GM12892 (cell line): ENCODE results near the gene TENM3. TPM values are rescaled to one million over a fixed set of nuclear protein-coding genes. Genes with fewer than 3 reads are reported as not detected.
"Not testable (repeated sequence)": the region's sequence is repeated elsewhere in the genome, so short reads cannot be mapped to it uniquely, and the experiment has no call there.

Experiments used
- DNase-seq: peaks from one replicate; pipeline ENCODE4 v3.0.0; 2011; ENCODE audit not compliant: insufficient read length
- FAIRE-seq: peaks from 2 replicates; lab custom pipeline; 2011; peaks lifted over from hg19 to GRCh38; lab: Jason Lieb, UNC
- POLR2A ChIP-seq: IDR thresholded peaks from 2 replicates; pipeline ENCODE4 v1.6.1; 2011; ENCODE audit warnings: low read depth, low read length, control low read depth
- POLR2AphosphoS5 ChIP-seq: IDR thresholded peaks from 2 replicates; pipeline ENCODE4 v1.6.1; 2011; ENCODE audit warnings: low read depth, low read length, control low read depth
- TAF1 ChIP-seq: IDR thresholded peaks from 2 replicates; pipeline ENCODE4 v1.6.1; 2011; ENCODE audit warnings: low read depth, mild to moderate bottlenecking, control low read depth, low read length, borderline replicate concordance
- polyA plus RNA-seq: library from polyadenylated mRNA; unstranded; fragments of >200 nt; gene quantifications from one replicate; pipeline ENCODE4 v1.2.1, GENCODE V29; 2012; ENCODE audit warnings: missing spikeins, inconsistent platforms; ENCODE audit not compliant: missing spikeins

The TENM3 gene
- 0.13 TPM for polyA plus RNA-seq

DNA sequence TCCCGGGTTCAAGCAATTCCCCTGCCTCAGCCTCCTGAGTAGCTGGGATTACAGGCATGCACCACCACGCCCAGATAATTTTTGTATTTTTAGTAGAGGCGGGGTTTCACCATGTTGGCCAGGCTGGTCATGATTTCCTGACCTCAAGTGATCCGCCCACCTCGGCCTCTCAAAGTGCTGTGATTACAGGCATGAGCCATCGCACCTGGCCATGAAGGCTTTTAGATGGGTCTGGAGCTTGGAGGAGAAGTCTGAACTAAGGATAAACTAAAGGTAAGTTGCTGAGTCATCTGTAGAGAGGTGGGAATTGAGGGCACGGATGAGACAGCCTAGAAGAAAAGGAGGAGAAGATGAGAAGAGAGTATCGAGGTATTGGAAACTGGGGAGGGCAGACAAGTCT lies at the start of gene TENM3:
Gene TENM3 (plus strand): TSS at position 199 of the 400 bp plus-strand sequence. CDS start 80,619 bp downstream, outside the sequence.
- FAIRE-seq, DNase-seq: not testable (repeated sequence)

DNA sequence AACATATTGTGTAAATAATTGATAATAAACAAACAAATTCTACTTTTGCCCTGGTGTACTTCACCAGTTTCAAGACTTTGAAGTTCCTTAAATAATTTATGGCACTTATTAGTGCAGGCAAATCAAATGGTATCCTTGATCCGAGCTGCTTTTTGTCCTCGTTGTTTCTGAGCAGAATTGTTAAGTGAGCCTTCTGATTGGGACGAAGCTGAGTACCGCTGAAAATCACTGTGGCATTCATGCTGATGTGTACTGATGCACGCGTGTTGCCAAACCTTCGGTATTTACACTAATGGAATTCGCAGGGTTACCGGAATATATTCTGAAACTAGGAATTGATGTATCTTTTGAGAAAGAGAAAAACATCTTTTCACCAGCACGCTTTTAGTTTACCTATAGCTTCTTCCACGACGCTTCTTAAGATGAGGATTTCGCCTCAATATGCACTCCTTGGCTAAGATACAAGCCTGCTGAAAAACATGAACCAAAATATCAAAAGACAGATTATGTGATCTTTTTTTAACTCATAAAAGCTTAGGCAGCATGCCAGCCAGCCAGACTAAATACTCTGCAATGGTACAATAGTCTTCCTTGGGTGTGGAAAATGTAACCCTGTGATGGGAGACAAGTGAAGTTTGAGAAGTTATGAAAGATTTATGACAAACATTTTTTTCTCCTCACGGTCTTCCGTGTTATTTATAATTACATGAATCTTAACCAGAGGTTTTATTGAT lies 48.9 kb upstream of the TENM3 start:
- no peak for DNase-seq
- FAIRE-seq: no peak
- TF ChIP-seq POLR2AphosphoS5 (no peak), POLR2A (no peak), TAF1 (no peak)

DNA sequence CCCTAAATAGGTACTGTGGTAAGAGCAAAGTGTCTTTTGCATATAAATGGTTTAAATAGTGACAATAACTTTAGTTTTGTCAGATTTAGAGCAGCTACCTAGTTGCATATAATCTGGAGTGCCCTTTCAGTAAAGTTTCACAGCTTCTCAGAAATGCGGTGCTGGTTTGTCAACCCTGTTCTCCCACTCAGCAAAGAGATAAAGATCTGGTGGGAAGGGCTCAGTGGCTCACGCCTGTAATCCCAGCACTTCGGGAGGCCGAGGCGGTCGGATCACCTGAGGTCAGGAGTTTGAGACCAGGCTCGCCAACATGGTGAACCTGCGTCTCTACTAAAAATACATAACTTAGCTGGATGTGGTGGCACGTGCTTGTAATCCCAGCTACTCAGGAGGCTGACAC lies 45.6 kb upstream of the TENM3 start:
- no peak for TF ChIP-seq POLR2AphosphoS5
- TF ChIP-seq TAF1: no peak
- TF ChIP-seq POLR2A: no peak
- FAIRE-seq (no peak), DNase-seq (no peak)

DNA sequence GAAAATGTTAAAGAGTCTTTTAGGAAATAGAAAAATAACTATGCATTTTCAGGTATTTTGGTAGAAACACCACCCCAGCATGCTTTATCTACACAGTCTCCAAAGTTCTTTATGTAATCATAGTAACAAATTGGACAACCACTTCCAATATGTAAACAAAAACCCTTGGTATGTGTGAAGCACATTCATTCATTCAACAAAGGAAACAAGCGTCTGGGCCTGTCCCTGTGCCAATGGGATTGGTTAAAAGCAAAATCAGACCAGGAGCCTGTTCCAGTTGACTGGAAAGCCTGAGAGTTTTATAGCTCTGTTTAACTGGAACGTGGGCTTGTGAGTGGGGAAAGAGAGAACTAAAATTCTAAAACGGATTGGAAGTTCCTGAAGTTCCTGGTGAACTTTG lies 41.3 kb upstream of the TENM3 start:
- DNase-seq: no peak
- TF ChIP-seq POLR2A (no peak), TAF1 (no peak), POLR2AphosphoS5 (no peak)
- no peak for FAIRE-seq

DNA sequence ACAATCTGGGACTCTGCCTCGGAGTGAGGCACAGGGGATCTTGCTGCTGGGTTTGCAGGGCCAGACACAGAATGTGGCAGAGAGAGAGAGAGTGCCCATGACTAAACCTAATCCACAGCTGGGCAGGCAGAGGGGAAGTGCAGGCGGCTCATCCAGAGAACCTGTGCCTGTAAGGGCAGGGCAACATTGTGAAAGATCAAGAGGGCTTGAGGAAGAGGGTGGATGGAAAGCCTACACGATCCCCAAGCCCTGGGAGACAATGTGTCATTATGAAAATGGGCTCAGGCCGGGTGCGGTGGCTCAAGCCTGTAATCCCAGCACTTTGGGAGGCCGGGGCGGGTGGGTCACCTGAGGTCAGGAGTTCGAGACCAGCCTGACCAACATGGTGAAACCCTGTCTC lies 40.6 kb upstream of the TENM3 start:
- no peak for TF ChIP-seq POLR2AphosphoS5
- TF ChIP-seq POLR2A: no peak
- TF ChIP-seq TAF1: no peak
- no peak for DNase-seq
- FAIRE-seq: no peak

DNA sequence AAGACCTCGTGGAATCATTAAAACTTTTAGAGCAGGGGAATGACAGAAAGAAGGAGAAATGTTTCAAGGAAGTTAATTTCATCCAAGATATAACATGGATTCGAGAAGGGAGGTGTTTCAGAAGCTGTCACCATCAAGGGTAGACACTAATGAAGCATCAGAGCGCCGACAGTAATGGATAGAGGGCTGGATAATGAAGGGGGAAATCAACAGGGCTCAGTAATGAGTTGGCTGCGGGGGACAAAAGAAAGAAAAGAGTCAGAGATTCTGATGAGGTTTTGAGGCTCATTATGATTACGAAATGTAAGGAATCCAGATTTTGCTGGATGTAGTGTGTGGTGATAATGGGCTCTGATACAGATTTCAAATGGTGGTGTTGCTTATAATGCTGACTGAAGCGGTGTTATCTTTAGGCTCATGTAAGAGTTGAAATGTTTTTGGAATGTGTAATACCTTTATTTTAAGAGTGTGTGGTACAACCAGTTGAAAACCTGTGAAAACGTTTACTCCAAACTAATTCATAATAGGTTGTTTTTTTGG lies 39.3 kb upstream of the TENM3 start:
- FAIRE-seq (no peak), DNase-seq (no peak)
- TF ChIP-seq POLR2AphosphoS5 (no peak), TAF1 (no peak), POLR2A (no peak)

DNA sequence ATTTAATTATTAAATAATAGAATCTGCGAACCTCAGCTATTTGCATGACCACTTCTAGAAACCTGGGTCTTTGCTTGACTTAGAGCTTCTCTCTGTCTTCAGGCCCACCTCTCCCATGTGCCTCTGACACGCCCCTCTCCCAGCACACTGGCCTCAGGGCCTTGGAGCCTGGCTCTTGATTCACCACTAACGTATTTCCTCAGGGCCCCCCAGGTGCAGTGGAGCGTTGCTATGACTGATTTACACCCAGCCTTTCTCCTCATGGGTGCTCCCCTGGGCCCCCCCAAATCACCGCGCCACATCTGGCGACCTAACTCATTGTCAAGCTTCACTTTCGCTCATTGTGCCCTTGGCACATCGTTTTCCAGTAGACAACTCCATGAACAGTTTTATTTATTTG lies 37.9 kb upstream of the TENM3 start:
- TF ChIP-seq TAF1 (no peak), POLR2A (no peak), POLR2AphosphoS5 (no peak)
- FAIRE-seq: no peak

DNA sequence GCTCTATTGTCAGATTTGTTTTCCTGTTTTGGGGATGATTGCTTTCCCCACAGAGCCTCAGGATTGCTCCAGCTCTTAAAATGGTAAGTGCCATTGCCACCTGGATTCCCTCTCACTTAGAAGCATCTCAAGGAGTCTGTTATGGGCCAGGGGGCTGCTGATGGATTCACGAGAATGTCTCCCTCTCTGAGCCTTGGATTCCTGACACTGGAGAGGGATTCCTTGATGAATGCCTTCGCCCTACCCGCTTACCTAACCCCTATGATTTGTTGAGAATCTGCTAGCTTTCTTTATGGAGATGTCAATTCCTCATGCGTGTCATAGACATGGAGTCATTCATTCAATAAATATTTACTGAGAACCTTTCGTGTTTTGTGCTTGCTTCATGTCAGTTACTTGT lies 36.9 kb upstream of the TENM3 start:
- TF ChIP-seq POLR2AphosphoS5: no peak
- TF ChIP-seq POLR2A: no peak
- TF ChIP-seq TAF1: no peak
- FAIRE-seq (no peak), DNase-seq (no peak)

More for the DNA sequence above, 37.9 kb upstream of the TENM3 start:
- no peak for DNase-seq

DNA sequence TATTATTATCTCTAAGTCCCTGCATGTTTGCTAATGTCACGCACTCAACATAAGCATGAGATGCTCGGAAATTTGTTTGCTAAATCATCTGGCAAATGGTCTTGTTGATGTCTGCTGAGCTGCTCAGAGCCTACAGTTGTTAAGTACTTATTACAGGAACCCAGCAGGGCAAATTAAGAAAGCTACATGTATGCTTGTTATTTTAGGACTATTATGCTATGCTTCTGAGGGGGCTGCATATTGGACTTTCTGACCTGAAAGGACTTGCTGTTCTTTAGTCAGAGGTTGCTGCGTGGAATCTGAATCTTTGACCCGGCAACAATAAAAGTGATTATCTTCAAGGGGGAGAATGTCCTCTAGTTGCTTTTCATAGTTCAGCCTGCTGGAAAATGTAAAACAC lies 36.3 kb upstream of the TENM3 start:
- TF ChIP-seq TAF1: no peak
- TF ChIP-seq POLR2AphosphoS5: no peak
- no peak for TF ChIP-seq POLR2A
- DNase-seq (no peak), FAIRE-seq (no peak)

DNA sequence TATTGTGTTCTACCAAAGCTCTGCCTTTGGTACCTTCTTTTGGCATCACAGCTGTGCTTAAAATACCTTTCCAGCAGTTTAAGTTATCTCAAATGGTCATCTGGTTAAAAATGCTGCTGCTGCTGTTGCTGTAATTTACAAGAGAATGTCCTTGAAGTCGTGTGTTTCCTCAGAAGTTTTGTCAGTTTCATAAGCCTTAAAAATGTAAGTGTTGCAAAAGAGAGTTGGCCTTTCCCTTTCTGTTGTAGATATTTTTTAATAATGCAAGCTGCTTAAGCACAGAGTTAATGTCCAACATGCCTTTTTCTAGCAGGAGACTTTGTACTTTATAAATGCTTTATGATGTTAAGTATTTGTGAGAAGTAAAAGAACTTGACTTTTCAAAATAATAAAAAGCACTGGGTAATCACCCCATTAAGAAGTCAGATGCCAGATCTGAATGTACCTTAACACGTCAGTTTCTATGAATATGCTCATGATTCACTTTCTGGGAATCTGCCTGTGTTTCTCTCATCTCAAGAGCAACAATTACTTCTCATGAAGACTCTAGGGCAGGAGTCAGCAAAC lies 35.3 kb upstream of the TENM3 start:
- no peak for DNase-seq

DNA sequence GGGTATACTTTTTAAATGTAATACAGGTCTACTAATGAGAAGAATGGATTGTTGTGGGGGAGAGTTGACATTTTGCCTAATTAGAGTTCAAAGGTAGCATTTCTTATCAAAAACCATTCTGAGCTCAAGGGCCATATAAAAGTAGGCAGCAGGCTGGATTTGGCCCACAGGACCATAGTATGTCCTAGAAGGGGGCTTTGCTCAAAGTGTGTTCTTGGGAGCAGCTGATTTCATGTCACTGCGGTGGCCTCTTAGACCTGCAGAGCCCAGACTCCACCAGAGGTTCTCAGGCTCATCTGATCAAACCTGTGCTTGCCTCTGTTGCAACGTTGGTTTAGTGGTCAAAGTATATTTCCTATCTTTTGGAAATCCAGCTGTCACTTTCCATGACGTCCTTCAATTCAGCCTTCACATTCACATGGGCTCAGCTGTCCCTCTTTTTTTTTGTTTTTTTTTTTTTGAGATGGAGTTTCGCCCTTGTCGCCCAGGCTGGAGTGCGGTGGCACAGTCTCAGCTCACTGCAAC lies 34.6 kb upstream of the TENM3 start:
- TF ChIP-seq POLR2AphosphoS5: no peak
- TF ChIP-seq POLR2A: no peak
- no peak for TF ChIP-seq TAF1
- no peak for DNase-seq
- FAIRE-seq: no peak

More for the DNA sequence above, 35.3 kb upstream of the TENM3 start:
- TF ChIP-seq POLR2AphosphoS5 (no peak), POLR2A (no peak), TAF1 (no peak)
- FAIRE-seq: no peak

DNA sequence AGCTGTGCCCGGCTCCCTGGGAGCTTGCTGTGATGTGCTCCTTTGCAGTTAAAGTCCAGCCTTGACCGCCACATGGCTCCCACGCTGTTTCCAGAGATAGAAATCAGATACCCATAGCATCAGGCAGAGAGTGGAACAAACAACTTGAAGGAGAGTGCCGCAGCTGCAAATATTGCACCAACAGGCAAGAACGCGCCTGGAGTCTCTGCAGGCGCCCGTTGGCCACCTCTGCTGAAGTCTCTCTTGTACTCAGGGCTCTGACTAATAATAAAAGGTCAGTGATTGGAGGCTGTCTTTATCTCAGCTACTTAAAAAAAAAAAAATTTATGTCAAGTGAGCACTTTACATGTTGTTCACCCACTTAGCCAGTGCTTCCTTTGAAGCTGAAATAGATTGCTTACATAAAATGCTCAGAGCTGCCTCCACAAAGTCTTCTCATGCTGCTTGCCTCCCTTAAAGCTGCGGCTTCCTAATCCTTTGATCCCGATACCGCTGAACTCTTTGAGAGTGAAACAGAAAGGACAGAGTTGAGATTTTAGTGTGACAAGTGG lies 30.9 kb upstream of the TENM3 start:
- FAIRE-seq: no peak
- DNase-seq: no peak
- TF ChIP-seq POLR2A: no peak
- TF ChIP-seq TAF1: no peak
- no peak for TF ChIP-seq POLR2AphosphoS5
